Brain microvascular endothelial cell (primary cell): Measurements from ENCODE around the gene SH3GLB1.

Source experiments
- DNase-seq: peaks from one replicate; pipeline ENCODE4 v3.0.0-alpha.2; 2020
- H3K27ac ChIP-seq: fragments of 250-450 bp; sonication (Bioruptor Pico); 2 replicates; pipeline ENCODE4 v1.5.1; 2020; ENCODE audit warnings: mild to moderate bottlenecking, moderate library complexity
- H3K27me3 ChIP-seq: fragments of 250-450 bp; sonication (Bioruptor Pico); replicated peaks from 2 replicates; pipeline ENCODE4 v1.5.1; 2020; ENCODE audit warnings: mild to moderate bottlenecking
- H3K36me3 ChIP-seq: fragments of 250-450 bp; sonication (Bioruptor Pico); replicated peaks from 2 replicates; pipeline ENCODE4 v1.5.1; 2020; ENCODE audit warnings: mild to moderate bottlenecking
- H3K4me3 ChIP-seq: 2 replicates; pipeline ENCODE4 v1.5.1; 2011; ENCODE audit warnings: low read depth, mild to moderate bottlenecking, control low read depth, low read length, moderate library complexity
- in situ Hi-C: cut with HindIII; loops from 2 replicates; pipeline ENCODE4 v1.10.0; 2017; ENCODE audit warnings: low sequenced_read_pairs, low pct_ligation_motif_present
- TF ChIP-seq, protein P1 (sequence below): IDR thresholded peaks from 2 replicates; pipeline ENCODE4 v1.5.1; 2011; ENCODE audit warnings: low read depth, mild to moderate bottlenecking, moderate library complexity, low read length, control low read depth, inconsistent platforms; ENCODE audit errors: missing control alignments

The SH3GLB1 gene

GRCh38 chr1:86758570-86758969 lies 54.2 kb downstream of the SH3GLB1 start:
- Histone ChIP-seq H3K27me3 (no peaks in the 10 kb centered on the region), H3K27ac (no peak overlapping the region), H3K4me3 (no peak overlapping the region), H3K36me3 (no peaks in the 10 kb centered on the region)
- no peak for DNase-seq
- TF ChIP-seq, protein P1, sequence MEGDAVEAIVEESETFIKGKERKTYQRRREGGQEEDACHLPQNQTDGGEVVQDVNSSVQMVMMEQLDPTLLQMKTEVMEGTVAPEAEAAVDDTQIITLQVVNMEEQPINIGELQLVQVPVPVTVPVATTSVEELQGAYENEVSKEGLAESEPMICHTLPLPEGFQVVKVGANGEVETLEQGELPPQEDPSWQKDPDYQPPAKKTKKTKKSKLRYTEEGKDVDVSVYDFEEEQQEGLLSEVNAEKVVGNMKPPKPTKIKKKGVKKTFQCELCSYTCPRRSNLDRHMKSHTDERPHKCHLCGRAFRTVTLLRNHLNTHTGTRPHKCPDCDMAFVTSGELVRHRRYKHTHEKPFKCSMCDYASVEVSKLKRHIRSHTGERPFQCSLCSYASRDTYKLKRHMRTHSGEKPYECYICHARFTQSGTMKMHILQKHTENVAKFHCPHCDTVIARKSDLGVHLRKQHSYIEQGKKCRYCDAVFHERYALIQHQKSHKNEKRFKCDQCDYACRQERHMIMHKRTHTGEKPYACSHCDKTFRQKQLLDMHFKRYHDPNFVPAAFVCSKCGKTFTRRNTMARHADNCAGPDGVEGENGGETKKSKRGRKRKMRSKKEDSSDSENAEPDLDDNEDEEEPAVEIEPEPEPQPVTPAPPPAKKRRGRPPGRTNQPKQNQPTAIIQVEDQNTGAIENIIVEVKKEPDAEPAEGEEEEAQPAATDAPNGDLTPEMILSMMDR = no peak
- in situ Hi-C loops = no loop called here

DNA sequence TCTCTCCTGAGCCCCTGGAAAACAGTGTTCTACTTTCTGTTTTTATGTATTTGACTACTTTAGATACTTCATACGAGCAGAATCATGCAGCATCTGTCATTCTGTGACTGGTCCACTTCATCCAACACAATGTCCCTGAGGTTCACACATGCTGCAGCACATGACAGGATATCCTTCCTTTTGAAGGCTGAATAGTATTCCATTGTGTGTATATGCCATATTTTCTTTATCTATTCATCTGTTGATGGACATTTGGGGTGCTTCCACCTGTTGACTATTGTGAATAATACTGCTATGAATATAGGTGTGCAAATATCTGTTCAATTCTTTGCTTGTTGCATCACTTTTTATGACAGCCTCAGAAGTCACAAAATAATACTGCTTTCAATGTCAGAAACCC lies 55.8 kb downstream of the SH3GLB1 start:
- H3K4me3 ChIP-seq = no peak overlapping the region
- no peaks in the 10 kb centered on the region for H3K27me3 ChIP-seq
- DNase-seq = no peak
- no peaks in the 10 kb centered on the region for H3K36me3 ChIP-seq
- TF ChIP-seq, protein P1 = no peak
- no peak overlapping the region for H3K27ac ChIP-seq
- in situ Hi-C loops = no loop called here

GRCh38 chr1:86762336-86762735 lies 58.0 kb downstream of the SH3GLB1 start:
- Histone ChIP-seq H3K4me3 (no peak overlapping the region), H3K27me3 (no peaks in the 10 kb centered on the region), H3K36me3 (no peaks in the 10 kb centered on the region), H3K27ac (no peak overlapping the region)
- TF ChIP-seq, protein P1 = no peak
- in situ Hi-C loops = no loop called here
- DNase-seq = no peak

- TF ChIP-seq, protein P1 = no peak
- no peak for DNase-seq
- Histone ChIP-seq H3K27ac (no peak overlapping the region), H3K4me3 (no peak overlapping the region), H3K36me3 (no peaks in the 10 kb centered on the region), H3K27me3 (no peaks in the 10 kb centered on the region)
- in situ Hi-C loops = no loop called here
Measured at GRCh38 chr1:86764523-86764922, 60.1 kb downstream of the SH3GLB1 start.

DNA sequence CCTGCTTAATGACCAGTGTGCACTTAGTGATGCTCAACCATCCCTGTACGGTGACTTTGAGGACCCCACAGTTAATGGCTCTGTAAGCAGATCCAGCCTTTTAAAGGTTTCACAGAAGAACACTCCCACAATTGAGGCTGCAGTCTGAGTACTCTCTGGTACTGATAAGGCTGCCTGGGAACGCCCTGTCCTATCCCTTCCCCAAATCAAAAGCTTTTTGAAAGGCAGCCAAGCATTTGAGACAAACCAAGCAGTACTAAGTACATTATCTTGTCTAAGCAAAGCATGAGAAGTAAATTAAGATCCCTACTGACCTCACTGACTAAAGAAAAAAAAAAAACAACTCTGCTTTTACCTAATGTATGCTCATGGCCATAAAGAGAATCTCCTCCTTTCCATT lies 60.7 kb downstream of the SH3GLB1 start:
- TF ChIP-seq, protein P1 = no peak
- H3K36me3 ChIP-seq = no peaks in the 10 kb centered on the region
- in situ Hi-C loops = no loop called here
- no peak for DNase-seq
- no peak overlapping the region for H3K27ac ChIP-seq
- no peak overlapping the region for H3K4me3 ChIP-seq
- no peaks in the 10 kb centered on the region for H3K27me3 ChIP-seq

- no peak for DNase-seq
- in situ Hi-C loops = no loop called here
- Histone ChIP-seq H3K36me3 (no peaks in the 10 kb centered on the region), H3K27ac (no peak overlapping the region), H3K4me3 (no peak overlapping the region), H3K27me3 (no peaks in the 10 kb centered on the region)
- TF ChIP-seq, protein P1 = no peak
Measured at GRCh38 chr1:86765674-86766073, 61.3 kb downstream of the SH3GLB1 start.
